ENCODE data around the gene ZNF888. TPM values are rescaled to one million over a fixed set of nuclear protein-coding genes. Genes with fewer than 3 reads are reported as not detected.

ZNF888 gene
- total and polyA plus RNA-seq, 9 of the 15 experiments (the other 6 are each of a cell fraction or from before 2014, with no cell fraction given), result 1.6 to 13.3 (median 9.9) TPM

DNA sequence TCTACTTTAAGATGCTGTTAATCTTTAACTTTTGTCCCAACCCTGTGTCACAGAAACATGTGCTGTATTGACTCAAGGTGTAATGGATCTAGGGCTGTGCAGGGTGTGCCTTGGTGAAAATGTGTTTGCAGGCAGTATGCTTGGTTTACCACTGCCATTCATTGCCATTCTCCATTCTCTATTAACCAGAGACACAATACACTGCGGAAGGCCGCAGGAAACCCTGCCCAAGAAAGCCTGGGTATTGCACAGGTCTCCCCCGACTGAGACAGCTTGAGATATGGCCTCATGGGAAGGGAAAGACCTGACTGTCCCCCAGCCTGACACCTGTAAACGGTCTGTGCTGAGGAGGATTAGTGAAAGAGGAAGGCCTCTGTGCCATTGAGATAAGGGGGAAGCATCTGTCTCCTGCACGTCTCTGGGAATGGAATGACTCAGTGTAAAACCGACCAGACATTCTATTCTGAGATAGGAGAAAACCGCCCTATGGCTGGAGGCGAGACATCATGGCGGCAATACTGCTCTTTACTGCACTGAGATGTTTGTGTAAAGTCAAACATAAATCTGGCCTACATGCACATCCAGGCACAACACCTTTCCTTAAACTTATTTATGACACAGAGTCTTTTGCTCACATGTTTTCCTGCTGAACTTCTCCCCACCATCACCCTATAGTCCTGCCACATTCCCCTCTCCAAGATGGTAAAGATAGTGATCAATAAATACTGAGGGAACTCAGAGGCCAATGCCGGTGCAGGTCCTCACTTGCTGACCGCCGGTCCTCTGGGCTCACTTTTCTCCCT lies 13.1 kb upstream of the ZNF888 start (continued):
- TF ChIP-seq, protein P1, sequence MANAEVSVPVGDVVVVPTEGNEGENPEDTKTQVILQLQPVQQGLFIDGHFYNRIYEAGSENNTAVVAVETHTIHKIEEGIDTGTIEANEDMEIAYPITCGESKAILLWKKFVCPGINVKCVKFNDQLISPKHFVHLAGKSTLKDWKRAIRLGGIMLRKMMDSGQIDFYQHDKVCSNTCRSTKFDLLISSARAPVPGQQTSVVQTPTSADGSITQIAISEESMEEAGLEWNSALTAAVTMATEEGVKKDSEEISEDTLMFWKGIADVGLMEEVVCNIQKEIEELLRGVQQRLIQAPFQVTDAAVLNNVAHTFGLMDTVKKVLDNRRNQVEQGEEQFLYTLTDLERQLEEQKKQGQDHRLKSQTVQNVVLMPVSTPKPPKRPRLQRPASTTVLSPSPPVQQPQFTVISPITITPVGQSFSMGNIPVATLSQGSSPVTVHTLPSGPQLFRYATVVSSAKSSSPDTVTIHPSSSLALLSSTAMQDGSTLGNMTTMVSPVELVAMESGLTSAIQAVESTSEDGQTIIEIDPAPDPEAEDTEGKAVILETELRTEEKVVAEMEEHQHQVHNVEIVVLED (CRISPR knock-in tag; IDR thresholded peaks at IDR 0.05), result peak; percentile 26
- TF ChIP-seq, protein P2, sequence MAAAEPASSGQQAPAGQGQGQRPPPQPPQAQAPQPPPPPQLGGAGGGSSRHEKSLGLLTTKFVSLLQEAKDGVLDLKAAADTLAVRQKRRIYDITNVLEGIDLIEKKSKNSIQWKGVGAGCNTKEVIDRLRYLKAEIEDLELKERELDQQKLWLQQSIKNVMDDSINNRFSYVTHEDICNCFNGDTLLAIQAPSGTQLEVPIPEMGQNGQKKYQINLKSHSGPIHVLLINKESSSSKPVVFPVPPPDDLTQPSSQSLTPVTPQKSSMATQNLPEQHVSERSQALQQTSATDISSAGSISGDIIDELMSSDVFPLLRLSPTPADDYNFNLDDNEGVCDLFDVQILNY (CRISPR knock-in tag; IDR thresholded peaks at IDR 0.05), result no peak
- TF ChIP-seq HDGF (IDR thresholded peaks at IDR 0.05), result no peak
- no peak for TF ChIP-seq ATF1 (CRISPR knock-in tag; IDR thresholded peaks at IDR 0.05)
- peak; percentile 69 for TF ChIP-seq ATF1 (tag; IDR thresholded peaks at IDR 0.05)
- TF ChIP-seq, protein P3, sequence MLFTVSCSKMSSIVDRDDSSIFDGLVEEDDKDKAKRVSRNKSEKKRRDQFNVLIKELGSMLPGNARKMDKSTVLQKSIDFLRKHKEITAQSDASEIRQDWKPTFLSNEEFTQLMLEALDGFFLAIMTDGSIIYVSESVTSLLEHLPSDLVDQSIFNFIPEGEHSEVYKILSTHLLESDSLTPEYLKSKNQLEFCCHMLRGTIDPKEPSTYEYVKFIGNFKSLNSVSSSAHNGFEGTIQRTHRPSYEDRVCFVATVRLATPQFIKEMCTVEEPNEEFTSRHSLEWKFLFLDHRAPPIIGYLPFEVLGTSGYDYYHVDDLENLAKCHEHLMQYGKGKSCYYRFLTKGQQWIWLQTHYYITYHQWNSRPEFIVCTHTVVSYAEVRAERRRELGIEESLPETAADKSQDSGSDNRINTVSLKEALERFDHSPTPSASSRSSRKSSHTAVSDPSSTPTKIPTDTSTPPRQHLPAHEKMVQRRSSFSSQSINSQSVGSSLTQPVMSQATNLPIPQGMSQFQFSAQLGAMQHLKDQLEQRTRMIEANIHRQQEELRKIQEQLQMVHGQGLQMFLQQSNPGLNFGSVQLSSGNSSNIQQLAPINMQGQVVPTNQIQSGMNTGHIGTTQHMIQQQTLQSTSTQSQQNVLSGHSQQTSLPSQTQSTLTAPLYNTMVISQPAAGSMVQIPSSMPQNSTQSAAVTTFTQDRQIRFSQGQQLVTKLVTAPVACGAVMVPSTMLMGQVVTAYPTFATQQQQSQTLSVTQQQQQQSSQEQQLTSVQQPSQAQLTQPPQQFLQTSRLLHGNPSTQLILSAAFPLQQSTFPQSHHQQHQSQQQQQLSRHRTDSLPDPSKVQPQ (CRISPR knock-in tag; IDR thresholded peaks at IDR 0.05; ENCODE audit: borderline replicate concordance), result peak; percentile 52; the same call in 1 of the 2 replicates
- no peak; the same call in none of the 2 replicates for TF ChIP-seq ZNF311 (CRISPR knock-in tag; IDR thresholded peaks at IDR 0.05)
- TF ChIP-seq, protein P4, sequence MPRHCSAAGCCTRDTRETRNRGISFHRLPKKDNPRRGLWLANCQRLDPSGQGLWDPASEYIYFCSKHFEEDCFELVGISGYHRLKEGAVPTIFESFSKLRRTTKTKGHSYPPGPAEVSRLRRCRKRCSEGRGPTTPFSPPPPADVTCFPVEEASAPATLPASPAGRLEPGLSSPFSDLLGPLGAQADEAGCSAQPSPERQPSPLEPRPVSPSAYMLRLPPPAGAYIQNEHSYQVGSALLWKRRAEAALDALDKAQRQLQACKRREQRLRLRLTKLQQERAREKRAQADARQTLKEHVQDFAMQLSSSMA (CRISPR knock-in tag; IDR thresholded peaks at IDR 0.05), result no peak
- TF ChIP-seq ZNF3 (CRISPR knock-in tag; IDR thresholded peaks at IDR 0.05), result no peak
- TF ChIP-seq, protein P5, sequence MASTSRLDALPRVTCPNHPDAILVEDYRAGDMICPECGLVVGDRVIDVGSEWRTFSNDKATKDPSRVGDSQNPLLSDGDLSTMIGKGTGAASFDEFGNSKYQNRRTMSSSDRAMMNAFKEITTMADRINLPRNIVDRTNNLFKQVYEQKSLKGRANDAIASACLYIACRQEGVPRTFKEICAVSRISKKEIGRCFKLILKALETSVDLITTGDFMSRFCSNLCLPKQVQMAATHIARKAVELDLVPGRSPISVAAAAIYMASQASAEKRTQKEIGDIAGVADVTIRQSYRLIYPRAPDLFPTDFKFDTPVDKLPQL (IDR thresholded peaks at IDR 0.05; ENCODE audit: extremely low read depth, insufficient read length), result no peak
- TF ChIP-seq SIN3B (IDR thresholded peaks at IDR 0.05; ENCODE audit: low read depth), result no peak
- TF ChIP-seq, protein P6, sequence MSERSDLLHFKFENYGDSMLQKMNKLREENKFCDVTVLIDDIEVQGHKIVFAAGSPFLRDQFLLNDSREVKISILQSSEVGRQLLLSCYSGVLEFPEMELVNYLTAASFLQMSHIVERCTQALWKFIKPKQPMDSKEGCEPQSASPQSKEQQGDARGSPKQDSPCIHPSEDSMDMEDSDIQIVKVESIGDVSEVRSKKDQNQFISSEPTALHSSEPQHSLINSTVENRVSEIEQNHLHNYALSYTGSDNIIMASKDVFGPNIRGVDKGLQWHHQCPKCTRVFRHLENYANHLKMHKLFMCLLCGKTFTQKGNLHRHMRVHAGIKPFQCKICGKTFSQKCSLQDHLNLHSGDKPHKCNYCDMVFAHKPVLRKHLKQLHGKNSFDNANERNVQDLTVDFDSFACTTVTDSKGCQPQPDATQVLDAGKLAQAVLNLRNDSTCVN (CRISPR knock-in tag; IDR thresholded peaks at IDR 0.05), result no peak
- peak; percentile 84 for TF ChIP-seq TAF9B (IDR thresholded peaks at IDR 0.05; ENCODE audit: partially characterized antibody)
- no peak for TF ChIP-seq PRPF4 (IDR thresholded peaks at IDR 0.05; ENCODE audit: insufficient read depth, low read depth, low read length, poor library complexity, severe bottlenecking)
- peak; percentile 87 for TF ChIP-seq BCOR (IDR thresholded peaks at IDR 0.05)
- TF ChIP-seq KLF10 (CRISPR knock-in tag; IDR thresholded peaks at IDR 0.05), result peak; percentile 70; the same call in 1 of the 2 replicates
- TF ChIP-seq ZNF324 (CRISPR knock-in tag; IDR thresholded peaks at IDR 0.05), result no peak
- TF ChIP-seq, protein P7, sequence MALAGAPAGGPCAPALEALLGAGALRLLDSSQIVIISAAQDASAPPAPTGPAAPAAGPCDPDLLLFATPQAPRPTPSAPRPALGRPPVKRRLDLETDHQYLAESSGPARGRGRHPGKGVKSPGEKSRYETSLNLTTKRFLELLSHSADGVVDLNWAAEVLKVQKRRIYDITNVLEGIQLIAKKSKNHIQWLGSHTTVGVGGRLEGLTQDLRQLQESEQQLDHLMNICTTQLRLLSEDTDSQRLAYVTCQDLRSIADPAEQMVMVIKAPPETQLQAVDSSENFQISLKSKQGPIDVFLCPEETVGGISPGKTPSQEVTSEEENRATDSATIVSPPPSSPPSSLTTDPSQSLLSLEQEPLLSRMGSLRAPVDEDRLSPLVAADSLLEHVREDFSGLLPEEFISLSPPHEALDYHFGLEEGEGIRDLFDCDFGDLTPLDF (CRISPR knock-in tag; IDR thresholded peaks at IDR 0.05), result no peak
- TF ChIP-seq E2F3 (CRISPR knock-in tag; IDR thresholded peaks at IDR 0.05), result peak; percentile 64
